Measurements from ENCODE around the gene FANCC.

Gene FANCC

DNA sequence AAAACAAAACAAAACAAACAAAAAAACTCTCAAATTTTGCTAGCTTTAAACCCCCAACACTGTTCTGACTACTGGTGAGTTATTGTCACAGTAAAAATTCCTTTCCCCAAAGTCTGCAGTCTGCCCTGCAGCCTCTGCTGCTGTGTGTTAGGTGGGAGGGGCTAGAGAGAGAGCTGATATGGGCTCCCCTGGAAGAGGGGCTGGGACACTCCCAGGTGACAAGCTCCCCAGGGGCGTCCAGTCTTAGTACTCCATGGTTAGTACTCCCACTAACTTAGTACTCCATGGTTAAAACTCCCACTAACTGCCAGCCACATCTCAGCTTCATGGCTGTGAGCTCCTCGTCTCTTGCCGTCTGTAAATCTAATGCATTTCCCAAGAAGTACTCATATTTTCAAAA lies 191.9 kb downstream of the FANCC start:
- H2BK12ac ChIP-seq (ENCODE audit: low read length): no peak overlapping the region
- H3K4me2 ChIP-seq (ENCODE audit: insufficient read depth, low read length, poor library complexity, severe bottlenecking): no peak overlapping the region
- H3K4me1 ChIP-seq (ENCODE audit: control insufficient read depth in 2 of 2, insufficient read depth in 1 of 2, low read depth in 1 of 2, low read length in 2 of 2): peaks cover 6 to 15% of the 10 kb centered on the region in 2 donors
- H3K9ac ChIP-seq (ENCODE audit: low read depth, low read length, poor library complexity): no peak overlapping the region
- H2BK5ac ChIP-seq (ENCODE audit: low read length): no peak overlapping the region
- H3K4me3 ChIP-seq (ENCODE audit: low read length in 2 of 2): no peak overlapping the region
- H3K18ac ChIP-seq (ENCODE audit: low read length): no peak overlapping the region
- H2AK5ac ChIP-seq (ENCODE audit: low read depth, low read length): no peak overlapping the region
- no peaks in the 10 kb centered on the region for H3K9me3 ChIP-seq (replicated peaks in 1 of 2; ENCODE audit: control insufficient read depth in 2 of 2, insufficient read depth in 1 of 2, low read depth in 1 of 2, low read length in 2 of 2)
- no peak overlapping the region for H3K4ac ChIP-seq (ENCODE audit: low read length)
- H3K27me3 ChIP-seq (ENCODE audit: control insufficient read depth in 3 of 3, insufficient read depth in 3 of 3, low read depth in 1 of 3, low read length in 3 of 3): no peaks in the 10 kb centered on the region
- H4K8ac ChIP-seq (ENCODE audit: low read depth, low read length): no peak overlapping the region
- WGBS, 2 donors (ENCODE audit: extremely low coverage in 2 of 2, insufficient read length in 2 of 2, insufficient replicate concordance in 1 of 2): no CpG with 5 or more reads among the region's 3 CpGs
- no peak overlapping the region for H3K23ac ChIP-seq (ENCODE audit: low read depth, low read length, poor library complexity)
- H4K91ac ChIP-seq (ENCODE audit: low read depth, low read length, poor library complexity): no peak overlapping the region
- no peak overlapping the region for H3K27ac ChIP-seq (replicated peaks; ENCODE audit: low read length)
- H3K79me1 ChIP-seq (ENCODE audit: low read depth, low read length): no peaks in the 10 kb centered on the region
- H3K36me3 ChIP-seq (replicated peaks in 1 of 2; ENCODE audit: control insufficient read depth in 2 of 2, insufficient read depth in 2 of 2, low read length in 2 of 2): peaks cover 0 to 16% of the 10 kb centered on the region in 2 donors
- no peak overlapping the region for H3K14ac ChIP-seq (ENCODE audit: low read length)
- H2AFZ ChIP-seq (ENCODE audit: low read length): no peak overlapping the region
- no peak overlapping the region for H2BK120ac ChIP-seq (ENCODE audit: low read depth, low read length)
- DNase-seq (ENCODE audit: low spot score): no peak
- H2BK15ac ChIP-seq (ENCODE audit: low read length): no peak overlapping the region

DNA sequence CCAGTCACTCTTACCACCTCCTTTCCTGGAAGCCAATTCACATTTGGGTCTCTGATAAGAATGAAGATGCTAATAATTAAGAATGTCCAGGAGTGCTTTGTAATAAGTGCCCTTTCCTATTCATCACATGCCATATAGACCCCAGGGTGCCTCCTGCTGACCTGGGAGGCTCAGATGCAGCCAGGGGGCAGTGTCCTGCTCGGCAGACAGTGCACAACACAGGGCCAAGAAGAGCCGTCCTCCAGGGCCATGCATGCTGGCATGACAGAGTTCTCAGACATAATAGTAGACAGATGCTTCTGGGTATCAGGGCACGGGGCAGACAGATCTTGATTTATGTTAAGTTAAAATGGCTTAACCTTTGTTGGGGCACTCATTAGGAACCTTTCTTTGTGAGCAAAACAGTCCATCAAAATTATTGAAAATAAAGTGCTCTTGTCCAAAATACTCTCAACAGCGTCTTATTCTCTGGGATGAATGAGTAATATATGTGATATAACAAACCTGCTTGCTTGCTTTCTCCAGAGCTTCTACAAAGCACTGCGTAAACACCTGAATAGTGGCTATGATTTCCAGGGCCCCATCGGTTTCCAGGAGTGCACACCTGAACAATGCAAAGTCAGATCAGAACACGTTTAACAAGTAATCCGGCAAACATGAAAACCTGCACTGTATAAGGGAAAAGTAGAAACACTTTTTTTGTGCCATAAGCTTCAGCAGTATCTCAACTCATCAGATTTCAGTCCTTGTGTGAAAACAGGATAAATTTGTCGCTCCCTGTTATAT lies 192.7 kb downstream of the FANCC start:
- Histone ChIP-seq H3K27me3 (ENCODE audit: control insufficient read depth in 3 of 3, insufficient read depth in 3 of 3, low read depth in 1 of 3, low read length in 3 of 3) (no peaks in the 10 kb centered on the region), H2AK5ac (ENCODE audit: low read depth, low read length) (no peak overlapping the region), H3K9me3 (replicated peaks in 1 of 2; ENCODE audit: control insufficient read depth in 2 of 2, insufficient read depth in 1 of 2, low read depth in 1 of 2, low read length in 2 of 2) (no peaks in the 10 kb centered on the region), H3K23ac (ENCODE audit: low read depth, low read length, poor library complexity) (no peak overlapping the region), H3K4me1 (ENCODE audit: control insufficient read depth in 2 of 2, insufficient read depth in 1 of 2, low read depth in 1 of 2, low read length in 2 of 2) (peaks cover 6 to 7% of the 10 kb centered on the region in 2 donors), H2BK5ac (ENCODE audit: low read length) (no peak overlapping the region), H3K9ac (ENCODE audit: low read depth, low read length, poor library complexity) (no peak overlapping the region), H2BK12ac (ENCODE audit: low read length) (no peak overlapping the region), H3K4ac (ENCODE audit: low read length) (no peak overlapping the region), H3K36me3 (replicated peaks in 1 of 2; ENCODE audit: control insufficient read depth in 2 of 2, insufficient read depth in 2 of 2, low read length in 2 of 2) (peaks cover 0 to 16% of the 10 kb centered on the region in 2 donors), H3K18ac (ENCODE audit: low read length) (no peak overlapping the region), H2AFZ (ENCODE audit: low read length) (no peak overlapping the region), H2BK120ac (ENCODE audit: low read depth, low read length) (no peak overlapping the region), H3K79me1 (ENCODE audit: low read depth, low read length) (no peaks in the 10 kb centered on the region), H2BK15ac (ENCODE audit: low read length) (no peak overlapping the region), H4K8ac (ENCODE audit: low read depth, low read length) (no peak overlapping the region), H3K14ac (ENCODE audit: low read length) (no peak overlapping the region), H3K4me2 (ENCODE audit: insufficient read depth, low read length, poor library complexity, severe bottlenecking) (no peak overlapping the region), H4K91ac (ENCODE audit: low read depth, low read length, poor library complexity) (no peak overlapping the region), H3K27ac (replicated peaks; ENCODE audit: low read length) (no peak overlapping the region), H3K4me3 (ENCODE audit: low read length in 2 of 2) (no peak overlapping the region)
- DNase-seq (ENCODE audit: low spot score): no peak
- no CpG with 5 or more reads among the region's 9 CpGs for WGBS, 2 donors (ENCODE audit: extremely low coverage in 2 of 2, insufficient read length in 2 of 2, insufficient replicate concordance in 1 of 2)

DNA sequence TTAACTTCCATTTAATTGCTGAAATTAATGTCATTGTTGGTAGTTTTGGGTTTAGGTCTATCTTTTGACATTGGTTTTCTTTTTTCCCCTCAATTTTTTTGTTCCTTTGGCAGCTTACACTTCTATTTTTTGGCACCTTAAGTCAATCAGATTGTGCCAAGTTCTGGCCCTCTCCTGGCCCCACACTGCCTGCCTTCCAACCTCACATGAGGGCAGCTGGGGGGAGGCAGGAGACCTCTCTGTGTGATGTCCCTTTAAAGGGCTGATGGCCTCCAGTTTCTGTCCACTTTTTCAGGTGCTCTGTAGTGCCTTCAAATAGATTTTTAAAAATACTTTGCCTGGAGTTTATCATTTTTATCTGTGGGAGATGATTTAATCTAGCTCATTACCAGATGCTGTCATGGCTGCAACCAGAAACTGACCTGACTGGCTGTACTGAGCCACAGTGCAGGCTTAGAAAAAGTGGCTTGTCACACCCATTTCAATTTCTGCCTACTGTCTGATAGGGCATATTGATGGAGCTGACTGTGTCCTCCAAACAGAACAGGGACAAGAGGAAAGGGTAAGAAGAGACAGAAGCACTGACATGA lies 196.6 kb downstream of the FANCC start:
- Histone ChIP-seq H2BK12ac (ENCODE audit: low read length) (no peak overlapping the region), H2BK5ac (ENCODE audit: low read length) (no peak overlapping the region), H2AFZ (ENCODE audit: low read length) (no peak overlapping the region), H3K23ac (ENCODE audit: low read depth, low read length, poor library complexity) (no peak overlapping the region), H3K9ac (ENCODE audit: low read depth, low read length, poor library complexity) (no peak overlapping the region), H3K27me3 (ENCODE audit: control insufficient read depth in 3 of 3, insufficient read depth in 3 of 3, low read depth in 1 of 3, low read length in 3 of 3) (no peaks in the 10 kb centered on the region), H3K9me3 (replicated peaks in 1 of 2; ENCODE audit: control insufficient read depth in 2 of 2, insufficient read depth in 1 of 2, low read depth in 1 of 2, low read length in 2 of 2) (no peaks in the 10 kb centered on the region), H4K8ac (ENCODE audit: low read depth, low read length) (no peak overlapping the region), H4K91ac (ENCODE audit: low read depth, low read length, poor library complexity) (no peak overlapping the region), H2BK15ac (ENCODE audit: low read length) (no peak overlapping the region), H2BK120ac (ENCODE audit: low read depth, low read length) (no peak overlapping the region), H3K18ac (ENCODE audit: low read length) (no peak overlapping the region), H2AK5ac (ENCODE audit: low read depth, low read length) (no peak overlapping the region), H3K4me1 (ENCODE audit: control insufficient read depth in 2 of 2, insufficient read depth in 1 of 2, low read depth in 1 of 2, low read length in 2 of 2) (no peaks in the 10 kb centered on the region), H3K4me3 (ENCODE audit: low read length in 2 of 2) (no peak overlapping the region), H3K4ac (ENCODE audit: low read length) (no peak overlapping the region), H3K27ac (replicated peaks; ENCODE audit: low read length) (no peak overlapping the region), H3K36me3 (replicated peaks in 1 of 2; ENCODE audit: control insufficient read depth in 2 of 2, insufficient read depth in 2 of 2, low read length in 2 of 2) (peaks cover 0 to 18% of the 10 kb centered on the region in 2 donors), H3K14ac (ENCODE audit: low read length) (no peak overlapping the region), H3K79me1 (ENCODE audit: low read depth, low read length) (no peaks in the 10 kb centered on the region), H3K4me2 (ENCODE audit: insufficient read depth, low read length, poor library complexity, severe bottlenecking) (no peak overlapping the region)
- DNase-seq (ENCODE audit: low spot score): no peak

DNA sequence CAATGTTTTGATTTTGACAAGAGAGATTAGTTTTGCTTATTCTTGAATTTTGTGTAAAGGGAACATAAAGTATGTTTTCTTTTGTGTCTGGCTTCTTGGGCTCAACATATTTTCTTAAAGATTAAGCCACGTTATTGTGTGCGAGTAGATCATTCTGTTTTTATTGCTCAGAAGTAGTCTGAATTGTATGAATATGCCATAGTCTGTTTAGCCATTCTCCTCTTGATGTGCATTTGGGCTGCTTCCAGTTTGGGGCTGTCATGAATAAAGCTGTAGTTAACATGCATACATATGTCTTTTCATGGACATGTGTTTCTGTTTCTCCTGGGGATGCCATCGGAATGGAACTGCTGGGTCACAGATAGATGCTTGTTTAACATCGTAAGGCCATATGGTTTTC lies 198.9 kb downstream of the FANCC start:
- Histone ChIP-seq H3K4ac (ENCODE audit: low read length) (no peak overlapping the region), H2BK5ac (ENCODE audit: low read length) (no peak overlapping the region), H3K4me2 (ENCODE audit: insufficient read depth, low read length, poor library complexity, severe bottlenecking) (no peak overlapping the region), H2AK5ac (ENCODE audit: low read depth, low read length) (no peak overlapping the region), H3K4me1 (ENCODE audit: control insufficient read depth in 2 of 2, insufficient read depth in 1 of 2, low read depth in 1 of 2, low read length in 2 of 2) (no peaks in the 10 kb centered on the region), H2BK15ac (ENCODE audit: low read length) (no peak overlapping the region), H3K23ac (ENCODE audit: low read depth, low read length, poor library complexity) (no peak overlapping the region), H2BK12ac (ENCODE audit: low read length) (no peak overlapping the region), H3K4me3 (ENCODE audit: low read length in 2 of 2) (no peak overlapping the region), H3K27me3 (ENCODE audit: control insufficient read depth in 3 of 3, insufficient read depth in 3 of 3, low read depth in 1 of 3, low read length in 3 of 3) (no peaks in the 10 kb centered on the region), H3K79me1 (ENCODE audit: low read depth, low read length) (no peaks in the 10 kb centered on the region), H4K8ac (ENCODE audit: low read depth, low read length) (no peak overlapping the region), H4K91ac (ENCODE audit: low read depth, low read length, poor library complexity) (no peak overlapping the region), H3K9ac (ENCODE audit: low read depth, low read length, poor library complexity) (no peak overlapping the region), H3K36me3 (replicated peaks in 1 of 2; ENCODE audit: control insufficient read depth in 2 of 2, insufficient read depth in 2 of 2, low read length in 2 of 2) (peaks cover 2 to 17% of the 10 kb centered on the region in 2 donors), H3K27ac (replicated peaks; ENCODE audit: low read length) (no peak overlapping the region), H3K14ac (ENCODE audit: low read length) (no peak overlapping the region), H3K18ac (ENCODE audit: low read length) (no peak overlapping the region), H3K9me3 (replicated peaks in 1 of 2; ENCODE audit: control insufficient read depth in 2 of 2, insufficient read depth in 1 of 2, low read depth in 1 of 2, low read length in 2 of 2) (no peaks in the 10 kb centered on the region), H2BK120ac (ENCODE audit: low read depth, low read length) (no peak overlapping the region), H2AFZ (ENCODE audit: low read length) (no peak overlapping the region)
- no peak for DNase-seq (ENCODE audit: low spot score)
- no CpG with 5 or more reads among the region's 4 CpGs for WGBS, 2 donors (ENCODE audit: extremely low coverage in 2 of 2, insufficient read length in 2 of 2, insufficient replicate concordance in 1 of 2)
